Stomach (tissue), 9 donors: Measurements from ENCODE around the gene ATP6V1C2. TPM values are rescaled to one million over a fixed set of nuclear protein-coding genes. Genes with fewer than 3 reads are reported as not detected.

Experiments used
- DNase-seq, 2 donors: peaks; one replicate each; pipeline versions ENCODE4 v3.0.0 to v3.0.0-alpha.2; 2013 to 2019
- H3K27ac ChIP-seq, 5 donors: fragments of 200-600 bp in 4 of 5; sonication (generic) in 4 of 5; one replicate each; pipeline ENCODE4 v1.5.1; 2013 to 2019; ENCODE audit warnings: mild to moderate bottlenecking in 1 of 5, moderate library complexity in 1 of 5
- H3K27me3 ChIP-seq, 3 donors: fragments of 200-600 bp; sonication (generic); one replicate each; pipeline ENCODE4 v1.5.1; 2017 to 2019; ENCODE audit warnings: mixed run types in 1 of 3
- H3K36me3 ChIP-seq, 4 donors: fragments of 200-600 bp; sonication (generic); 1 replicate in 3 of 4; 2 replicates in 1 of 4; pipeline ENCODE4 v1.5.1; 2016 to 2019
- H3K4me1 ChIP-seq, 4 donors: fragments of 200-600 bp; sonication (generic); one replicate each; pipeline ENCODE4 v1.5.1; 2016 to 2019
- H3K4me3 ChIP-seq, 4 donors: fragments of 200-600 bp; sonication (generic) in 3 of 4; one replicate each; pipeline ENCODE4 v1.5.1; 2016 to 2019; ENCODE audit warnings: mild to moderate bottlenecking in 1 of 4
- H3K9me3 ChIP-seq, 4 donors: fragments of 200-600 bp; sonication (generic); one replicate each; pipeline ENCODE4 v1.5.1; 2016 to 2019
- EP300 ChIP-seq: sonication (generic); formaldehyde crosslinking; IDR thresholded peaks from one replicate; pipeline ENCODE4 v1.6.1; 2017; ENCODE audit warnings: antibody characterized with exemption
- POLR2A ChIP-seq, 4 donors: fragments of 450-650 bp; IDR thresholded peaks; one replicate each; pipeline ENCODE4 v1.6.1; 2016; ENCODE audit warnings: antibody characterized with exemption in 4 of 4, control low read depth in 2 of 4, mild to moderate bottlenecking in 1 of 4, moderate library complexity in 1 of 4
- POLR2AphosphoS5 ChIP-seq, 3 donors: sonication (generic); formaldehyde crosslinking; IDR thresholded peaks; one replicate each; pipeline ENCODE4 v1.6.1; 2016; ENCODE audit warnings: antibody characterized with exemption in 3 of 3
- WGBS, 5 donors: extraction: QIAGEN DNeasy Blood & Tissue Kit in 3 of 5; methylation state at CpG; one replicate each; pipeline versions ENCODE4 v1.1.5 to v1.1.7; 2013 to 2018; 5-methylcytosine and 5-hydroxymethylcytosine counted together
- intact Hi-C: fragments of 100-400 bp; cut with DNase I; formaldehyde crosslinking; loops from one replicate; pipeline ENCODE4 v1.15.1; 2023; ENCODE audit warnings: low total_unique reads
- polyA plus RNA-seq, 3 donors: library from polyadenylated mRNA; stranded (reverse); fragments of 200-250 nt; gene quantifications; one replicate each; pipeline ENCODE4 v1.2.3, GENCODE V29; 2013
- total RNA-seq, 5 donors: library from RNA; depleted of rRNA; stranded (reverse); fragments of >200 nt; gene quantifications; one replicate each; pipeline versions ENCODE4 v1.1.0 to v1.2.3, GENCODE V29; 2014 to 2016
- TF ChIP-seq, protein P1 (sequence below), 7 experiments: fragments of 450-650 bp in 4 of 7; fragments of 200-600 bp in 3 of 7; sonication (generic) in 3 of 7; IDR thresholded peaks; one replicate each; pipeline ENCODE4 v1.5.1; 2016 to 2019; ENCODE audit warnings: antibody characterized with exemption in 7 of 7, control low read depth in 2 of 7, mild to moderate bottlenecking in 1 of 7
- donor health status: healthy with polysubstance abuse.
- donor health status: Bipolar disorder and iron deficiency.
- donor health status: healthy.

The ATP6V1C2 gene
- total and polyA plus RNA-seq, 8 donors, result 0.61 to 143 (median 1.1) TPM; not detected in 3

DNA sequence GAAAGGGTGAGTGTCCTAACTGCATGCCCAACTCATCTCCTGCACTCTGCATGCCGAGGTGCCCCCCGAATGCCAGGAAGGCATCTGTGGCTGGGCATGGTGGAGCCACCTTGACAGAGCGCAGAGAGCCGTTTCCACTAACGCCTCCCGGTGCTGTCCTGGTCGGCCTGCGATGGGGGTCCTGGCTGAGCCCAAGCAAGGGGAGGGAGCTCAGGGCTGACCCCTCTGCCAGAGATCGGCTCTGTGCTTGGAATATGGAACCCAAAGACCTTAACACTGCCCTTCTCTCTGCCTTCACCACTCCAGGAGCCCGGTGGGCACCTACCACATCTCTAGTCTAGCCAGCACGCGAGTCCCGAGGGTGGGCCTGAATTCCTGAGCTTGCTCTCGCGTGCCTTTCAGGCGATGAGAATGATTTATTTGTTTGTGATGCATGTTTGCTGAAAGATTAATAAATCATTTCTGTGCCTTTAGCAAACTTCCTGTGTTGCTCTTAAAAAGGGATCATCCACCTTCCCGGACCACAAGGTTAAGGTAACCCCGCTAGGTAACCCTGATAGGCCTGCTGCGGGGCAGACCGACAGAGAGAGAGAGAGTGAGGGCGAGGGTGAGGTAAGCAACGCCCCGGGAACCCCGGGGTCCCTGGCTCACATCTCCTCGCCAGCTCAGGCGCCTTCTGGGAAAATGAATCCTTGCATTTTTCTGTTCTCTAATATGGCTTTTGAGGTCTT is 55.8 kb downstream of the ATP6V1C2 start:
- H3K4me1 ChIP-seq, result peaks cover 4 to 19% (median 14%) of the 10 kb centered on the region in 4 donors
- 72 to 86% (median 80%) methylated on average over 24 to 26 of the region's 26 CpGs for WGBS, 5 donors
- no peaks in the 10 kb centered on the region for H3K9me3 ChIP-seq
- intact Hi-C loops, result no loop called here
- peaks cover 25 to 56% (median 49%) of the 10 kb centered on the region in 4 donors for H3K36me3 ChIP-seq
- no peaks in the 10 kb centered on the region for H3K27me3 ChIP-seq
- H3K4me3 ChIP-seq, result no peak overlapping the region
- no peak overlapping the region for H3K27ac ChIP-seq
- no peak for TF ChIP-seq POLR2AphosphoS5 (IDR thresholded peaks at IDR 0.05)
- no peak for TF ChIP-seq POLR2A (IDR thresholded peaks at IDR 0.05)
- TF ChIP-seq, protein P1, sequence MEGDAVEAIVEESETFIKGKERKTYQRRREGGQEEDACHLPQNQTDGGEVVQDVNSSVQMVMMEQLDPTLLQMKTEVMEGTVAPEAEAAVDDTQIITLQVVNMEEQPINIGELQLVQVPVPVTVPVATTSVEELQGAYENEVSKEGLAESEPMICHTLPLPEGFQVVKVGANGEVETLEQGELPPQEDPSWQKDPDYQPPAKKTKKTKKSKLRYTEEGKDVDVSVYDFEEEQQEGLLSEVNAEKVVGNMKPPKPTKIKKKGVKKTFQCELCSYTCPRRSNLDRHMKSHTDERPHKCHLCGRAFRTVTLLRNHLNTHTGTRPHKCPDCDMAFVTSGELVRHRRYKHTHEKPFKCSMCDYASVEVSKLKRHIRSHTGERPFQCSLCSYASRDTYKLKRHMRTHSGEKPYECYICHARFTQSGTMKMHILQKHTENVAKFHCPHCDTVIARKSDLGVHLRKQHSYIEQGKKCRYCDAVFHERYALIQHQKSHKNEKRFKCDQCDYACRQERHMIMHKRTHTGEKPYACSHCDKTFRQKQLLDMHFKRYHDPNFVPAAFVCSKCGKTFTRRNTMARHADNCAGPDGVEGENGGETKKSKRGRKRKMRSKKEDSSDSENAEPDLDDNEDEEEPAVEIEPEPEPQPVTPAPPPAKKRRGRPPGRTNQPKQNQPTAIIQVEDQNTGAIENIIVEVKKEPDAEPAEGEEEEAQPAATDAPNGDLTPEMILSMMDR (IDR thresholded peaks at IDR 0.05), result no peak
- no peak for TF ChIP-seq EP300
- peak in 1 of 2 donors; percentile 19 for DNase-seq

GRCh38 chr2:10777842-10778723 is 56.7 kb downstream of the ATP6V1C2 start:
- peak in 1 of 2 donors; percentile 25 for DNase-seq
- intact Hi-C loops, result no loop called here
- Histone ChIP-seq H3K27me3 (no peaks in the 10 kb centered on the region), H3K36me3 (peaks cover 27 to 64% (median 57%) of the 10 kb centered on the region in 4 donors), H3K4me1 (peaks cover 4 to 19% (median 14%) of the 10 kb centered on the region in 4 donors), H3K27ac (no peak overlapping the region), H3K4me3 (no peak overlapping the region), H3K9me3 (no peaks in the 10 kb centered on the region)
- no peak for TF ChIP-seq POLR2AphosphoS5 (IDR thresholded peaks at IDR 0.05)
- TF ChIP-seq, protein P1 (IDR thresholded peaks at IDR 0.05), result no peak
- TF ChIP-seq EP300, result no peak
- no peak for TF ChIP-seq POLR2A (IDR thresholded peaks at IDR 0.05)
- 69 to 85% (median 77%) methylated on average over 13 to 27 of the region's 27 CpGs for WGBS, 5 donors

- Histone ChIP-seq H3K9me3 (no peaks in the 10 kb centered on the region), H3K4me3 (no peak overlapping the region), H3K4me1 (peaks cover 4 to 18% (median 14%) of the 10 kb centered on the region in 4 donors), H3K27ac (no peak overlapping the region), H3K36me3 (peaks cover 30 to 71% (median 64%) of the 10 kb centered on the region in 4 donors), H3K27me3 (no peaks in the 10 kb centered on the region)
- TF ChIP-seq EP300 (no peak), POLR2A (IDR thresholded peaks at IDR 0.05) (no peak), POLR2AphosphoS5 (IDR thresholded peaks at IDR 0.05) (no peak)
- TF ChIP-seq, protein P1 (IDR thresholded peaks at IDR 0.05), result no peak
- intact Hi-C loops, result no loop called here
- peak in 1 of 2 donors; percentile 9 for DNase-seq
- WGBS, 5 donors, result 84 to 92% (median 91%) methylated on average over 12 of the region's 12 CpGs
These were observed 57.3 kb downstream of the ATP6V1C2 start for GRCh38 chr2:10778724-10779115.

GRCh38 chr2:10779776-10780490 is 58.5 kb downstream of the ATP6V1C2 start:
- intact Hi-C loops, result no loop called here
- H3K27me3 ChIP-seq, result no peaks in the 10 kb centered on the region
- no peaks in the 10 kb centered on the region for H3K9me3 ChIP-seq
- TF ChIP-seq EP300 (no peak), POLR2A (IDR thresholded peaks at IDR 0.05) (no peak), POLR2AphosphoS5 (IDR thresholded peaks at IDR 0.05) (no peak)
- TF ChIP-seq, protein P1 (IDR thresholded peaks at IDR 0.05), result no peak
- H3K4me3 ChIP-seq, result no peak overlapping the region
- WGBS, 5 donors, result 91 to 97% (median 96%) methylated on average over 25 of the region's 25 CpGs
- H3K36me3 ChIP-seq, result peaks cover 43 to 83% (median 76%) of the 10 kb centered on the region in 4 donors
- H3K4me1 ChIP-seq, result peaks cover 0 to 13% (median 10%) of the 10 kb centered on the region in 4 donors
- no peak overlapping the region for H3K27ac ChIP-seq
- no peak for DNase-seq
